Thoracic aorta (tissue), 2 donors: Measurements from ENCODE around the gene B4GALT1. TPM values are rescaled to one million over a fixed set of nuclear protein-coding genes. Genes with fewer than 3 reads are reported as not detected.

Experiments
- ATAC-seq: fragments of 150-250 bp; one replicate; pipeline ENCODE4 v1.8.0; 2017; ENCODE audit warnings: low read depth; ENCODE audit not compliant: insufficient number of reproducible peaks, low FRiP score
- DNase-seq: peaks from one replicate; pipeline ENCODE4 v3.0.0-alpha.2; 2020; ENCODE audit warnings: low spot score
- H3K27ac ChIP-seq, 2 donors: fragments of 200-600 bp; sonication (generic); 1 replicate in 1 of 2; 2 replicates in 1 of 2; pipeline ENCODE4 v1.5.1; 2016; ENCODE audit warnings: mild to moderate bottlenecking in 2 of 2, moderate library complexity in 2 of 2
- H3K27me3 ChIP-seq: fragments of 200-600 bp; sonication (generic); replicated peaks from 2 replicates; pipeline ENCODE4 v1.6.0; 2016; ENCODE audit warnings: mild to moderate bottlenecking; ENCODE audit not compliant: insufficient read depth
- H3K36me3 ChIP-seq: fragments of 200-600 bp; sonication (generic); one replicate; pipeline ENCODE4 v1.5.1; 2016
- H3K4me1 ChIP-seq, 2 donors: fragments of 200-600 bp; sonication (generic); 1 replicate in 1 of 2; 2 replicates in 1 of 2; pipeline versions ENCODE4 v1.5.1 to v1.6.0; 2016; ENCODE audit warnings: low read depth in 2 of 2, mild to moderate bottlenecking in 1 of 2; ENCODE audit not compliant: control insufficient read depth in 1 of 2
- H3K4me3 ChIP-seq: fragments of 200-600 bp; sonication (generic); 2 replicates; pipeline ENCODE4 v1.5.1; 2016; ENCODE audit warnings: mild to moderate bottlenecking
- H3K9me3 ChIP-seq: fragments of 200-600 bp; sonication (generic); 2 replicates; pipeline ENCODE4 v1.5.1; 2016
- total RNA-seq, 2 donors: library from RNA; depleted of rRNA; stranded (reverse); fragments of >200 nt; gene quantifications; one replicate each; pipeline versions ENCODE4 v1.1.0 to v1.2.3, GENCODE V29; 2016
- TF ChIP-seq, protein P1 (sequence below): fragments of 200-600 bp; sonication (generic); IDR thresholded peaks from one replicate; pipeline ENCODE4 v1.5.1; 2019; ENCODE audit warnings: antibody characterized with exemption

Gene B4GALT1
- total RNA-seq, 2 donors from 2014 or later, result 59.4 to 86.6 TPM

DNA sequence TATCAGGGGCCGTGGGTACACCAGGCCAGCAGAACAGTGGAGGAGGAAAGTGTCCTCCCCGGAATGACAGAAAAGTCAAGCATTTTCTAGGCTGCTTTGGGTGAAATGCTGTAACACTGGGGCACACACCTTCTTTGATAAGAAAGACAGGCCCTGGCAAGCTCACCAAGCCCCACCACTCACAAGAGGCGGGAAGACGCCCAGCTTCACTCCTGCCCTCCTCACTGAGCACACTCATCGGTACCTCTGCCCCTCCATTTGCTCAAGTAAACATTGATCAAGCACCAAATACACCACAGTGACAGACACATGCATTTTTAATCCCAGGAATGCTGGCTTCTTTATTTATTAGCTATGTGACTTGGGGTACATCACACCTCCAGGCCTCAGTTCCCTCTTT is 43.1 kb downstream of the B4GALT1 start:
- TF ChIP-seq, protein P1, sequence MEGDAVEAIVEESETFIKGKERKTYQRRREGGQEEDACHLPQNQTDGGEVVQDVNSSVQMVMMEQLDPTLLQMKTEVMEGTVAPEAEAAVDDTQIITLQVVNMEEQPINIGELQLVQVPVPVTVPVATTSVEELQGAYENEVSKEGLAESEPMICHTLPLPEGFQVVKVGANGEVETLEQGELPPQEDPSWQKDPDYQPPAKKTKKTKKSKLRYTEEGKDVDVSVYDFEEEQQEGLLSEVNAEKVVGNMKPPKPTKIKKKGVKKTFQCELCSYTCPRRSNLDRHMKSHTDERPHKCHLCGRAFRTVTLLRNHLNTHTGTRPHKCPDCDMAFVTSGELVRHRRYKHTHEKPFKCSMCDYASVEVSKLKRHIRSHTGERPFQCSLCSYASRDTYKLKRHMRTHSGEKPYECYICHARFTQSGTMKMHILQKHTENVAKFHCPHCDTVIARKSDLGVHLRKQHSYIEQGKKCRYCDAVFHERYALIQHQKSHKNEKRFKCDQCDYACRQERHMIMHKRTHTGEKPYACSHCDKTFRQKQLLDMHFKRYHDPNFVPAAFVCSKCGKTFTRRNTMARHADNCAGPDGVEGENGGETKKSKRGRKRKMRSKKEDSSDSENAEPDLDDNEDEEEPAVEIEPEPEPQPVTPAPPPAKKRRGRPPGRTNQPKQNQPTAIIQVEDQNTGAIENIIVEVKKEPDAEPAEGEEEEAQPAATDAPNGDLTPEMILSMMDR, result no peak
- ATAC-seq, result no peak
- Histone ChIP-seq H3K27me3 (no peaks in the 10 kb centered on the region), H3K4me1 (peaks cover 16 to 35% of the 10 kb centered on the region in 2 donors), H3K9me3 (no peaks in the 10 kb centered on the region), H3K4me3 (no peak overlapping the region), H3K36me3 (peaks cover 19% of the 10 kb centered on the region), H3K27ac (no peak overlapping the region)
- DNase-seq, result no peak

DNA sequence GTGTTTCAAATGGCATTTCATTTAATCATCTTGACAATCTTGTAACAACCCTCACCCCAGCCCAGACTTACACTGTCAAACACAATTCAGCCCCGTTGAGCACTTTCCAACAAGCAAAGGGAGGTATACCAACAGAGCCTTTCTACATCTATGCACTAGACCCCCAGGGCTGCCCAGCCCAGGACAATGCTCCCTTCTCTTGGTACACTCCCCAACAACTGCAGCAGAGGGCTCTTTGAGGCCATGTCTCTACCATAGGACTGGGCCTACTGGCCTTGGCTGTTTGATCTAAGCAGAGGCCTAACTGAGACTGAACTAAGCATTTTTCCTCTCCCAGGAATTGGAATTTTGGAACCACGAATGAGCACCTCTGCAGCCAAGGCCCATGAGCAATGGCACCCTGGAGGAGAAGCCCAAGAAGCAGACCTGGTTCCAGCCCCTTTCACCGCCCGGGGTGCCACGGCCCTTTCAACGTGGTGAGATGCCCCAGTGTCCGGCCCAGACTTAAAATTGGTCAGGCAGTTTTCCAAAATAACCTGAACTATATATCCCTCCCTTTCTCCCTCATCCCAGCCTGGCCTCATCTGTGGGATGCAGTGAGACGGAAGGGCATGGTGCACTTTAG is 43.6 kb downstream of the B4GALT1 start:
- no peak for ATAC-seq

DNA sequence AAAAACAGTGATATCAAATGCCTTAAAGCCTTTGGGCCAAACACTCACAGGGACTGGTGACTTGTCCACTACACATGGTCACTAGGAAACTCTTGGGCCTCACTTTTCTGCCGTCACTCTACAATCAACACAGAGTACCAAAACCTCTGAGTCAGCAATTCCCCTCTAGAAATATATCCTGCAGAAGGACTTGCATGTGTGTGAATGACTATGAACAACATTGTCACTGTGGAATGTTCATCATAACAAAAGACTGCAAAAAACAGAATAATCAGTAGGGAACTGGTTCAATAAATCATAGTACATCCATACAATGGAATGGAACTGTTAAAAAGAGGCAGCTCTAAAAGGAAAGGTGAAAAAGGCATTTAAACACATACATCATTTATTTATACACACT is 46.5 kb downstream of the B4GALT1 start:
- Histone ChIP-seq H3K4me3 (no peak overlapping the region), H3K36me3 (peaks cover 13% of the 10 kb centered on the region), H3K4me1 (peaks cover 11 to 25% of the 10 kb centered on the region in 2 donors), H3K9me3 (no peaks in the 10 kb centered on the region), H3K27ac (no peak overlapping the region), H3K27me3 (no peaks in the 10 kb centered on the region)
- DNase-seq (no peak), ATAC-seq (no peak)
- TF ChIP-seq, protein P1, result no peak

More for the DNA sequence above, 43.6 kb downstream of the B4GALT1 start:
- Histone ChIP-seq H3K9me3 (no peaks in the 10 kb centered on the region), H3K27ac (no peak overlapping the region), H3K4me3 (no peak overlapping the region), H3K27me3 (no peaks in the 10 kb centered on the region), H3K4me1 (peaks cover 16 to 30% of the 10 kb centered on the region in 2 donors), H3K36me3 (peaks cover 19% of the 10 kb centered on the region)
- DNase-seq, result no peak
- TF ChIP-seq, protein P1, result no peak

DNA sequence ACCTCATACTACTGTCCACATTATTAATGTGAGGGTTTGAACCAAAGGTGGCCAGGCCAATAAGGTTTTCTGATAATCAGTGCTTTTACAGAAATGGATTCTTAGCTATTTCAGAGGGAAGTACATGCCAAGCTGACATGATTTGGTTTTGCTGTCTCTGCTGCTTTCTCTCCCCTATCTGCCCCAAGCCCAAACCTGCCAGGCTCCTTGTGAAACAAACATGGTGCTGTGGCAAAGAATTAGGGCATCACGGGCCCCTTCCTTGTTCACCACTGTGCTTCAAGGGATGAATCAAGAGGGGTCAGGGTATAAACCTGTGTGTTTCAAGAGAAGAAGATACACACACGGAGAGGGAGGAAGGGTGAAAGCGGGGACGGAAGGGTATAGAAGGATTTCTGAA is 49.3 kb downstream of the B4GALT1 start:
- Histone ChIP-seq H3K27me3 (no peaks in the 10 kb centered on the region), H3K4me1 (peaks cover 3 to 12% of the 10 kb centered on the region in 2 donors), H3K27ac (no peak overlapping the region), H3K9me3 (no peaks in the 10 kb centered on the region), H3K36me3 (peaks cover 28% of the 10 kb centered on the region), H3K4me3 (no peak overlapping the region)
- TF ChIP-seq, protein P1, result no peak
- DNase-seq, result no peak
- no peak for ATAC-seq

DNA sequence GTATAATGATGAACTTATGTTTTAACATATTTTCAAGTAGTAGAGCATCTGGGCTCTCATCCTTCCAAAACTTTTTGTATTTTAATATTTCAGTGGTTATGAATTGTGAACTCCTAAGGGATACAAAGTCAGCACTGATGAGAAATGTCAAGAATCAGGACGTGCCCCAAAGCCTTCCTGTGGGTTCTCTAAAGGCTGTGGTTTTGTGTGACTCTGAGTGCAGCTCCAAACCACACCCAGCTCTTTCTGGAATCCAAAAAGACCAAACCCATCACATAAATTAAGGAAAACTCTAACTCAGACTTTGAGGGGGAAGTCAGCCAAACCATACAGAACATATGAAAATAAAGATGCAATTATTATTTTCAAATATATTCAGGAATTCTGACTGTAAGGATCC is 49.8 kb downstream of the B4GALT1 start:
- Histone ChIP-seq H3K4me1 (peaks cover 3 to 12% of the 10 kb centered on the region in 2 donors), H3K4me3 (no peak overlapping the region), H3K36me3 (peaks cover 31% of the 10 kb centered on the region), H3K27ac (no peak overlapping the region), H3K9me3 (no peaks in the 10 kb centered on the region), H3K27me3 (no peaks in the 10 kb centered on the region)
- no peak for DNase-seq
- ATAC-seq, result no peak
- TF ChIP-seq, protein P1, result no peak
